Chondrocyte (in vitro differentiated cells): Measurements from ENCODE around the gene KIF16B. TPM values are rescaled to one million over a fixed set of nuclear protein-coding genes. Genes with fewer than 3 reads are reported as not detected.

Source experiments
- DNase-seq: peaks from one replicate; pipeline ENCODE4 v3.0.0; 2021; ENCODE audit warnings: mixed read lengths, low spot score
- H3K27ac Mint-ChIP-seq: one replicate; pipeline ENCODE4 v1.8.0; 2021; ENCODE audit warnings: mild to moderate bottlenecking, moderate library complexity, mixed read lengths; ENCODE audit not compliant: unreplicated experiment
- H3K27me3 Mint-ChIP-seq: 2 replicates; pipeline ENCODE4 v1.8.0; 2021; ENCODE audit warnings: low read depth, mixed read lengths
- H3K36me3 Mint-ChIP-seq: 2 replicates; pipeline ENCODE4 v1.8.0; 2021; ENCODE audit warnings: low read depth, mixed read lengths
- H3K4me1 Mint-ChIP-seq: 2 replicates; pipeline ENCODE4 v1.8.0; 2021; ENCODE audit warnings: low read depth, mild to moderate bottlenecking, mixed read lengths
- H3K4me3 Mint-ChIP-seq: one replicate; pipeline ENCODE4 v1.8.0; 2021; ENCODE audit warnings: mild to moderate bottlenecking, moderate library complexity, mixed read lengths; ENCODE audit not compliant: unreplicated experiment
- H3K9me3 Mint-ChIP-seq: 2 replicates; pipeline ENCODE4 v1.8.0; 2021; ENCODE audit warnings: low read depth, mixed read lengths
- CTCF ChIP-seq: fragments of 200-600 bp; sonication (generic); IDR thresholded peaks from 2 replicates; pipeline ENCODE4 v1.5.0; 2021; ENCODE audit warnings: antibody characterized with exemption, mild to moderate bottlenecking, moderate library complexity
- total RNA-seq: library from RNA; stranded (reverse); gene quantifications from 3 replicates; pipeline ENCODE4 v1.2.1, GENCODE V29; 2021

The KIF16B gene
- total RNA-seq, 1 donor from 2014 or later, result 11.2 TPM

GRCh38 chr20:16485401-16485800 is 87.8 kb downstream of the KIF16B start:
- Mint-ChIP-seq H3K27ac (no peak overlapping the region), H3K4me1 (peaks cover 4% of the 10 kb centered on the region), H3K27me3 (no peaks in the 10 kb centered on the region), H3K9me3 (no peaks in the 10 kb centered on the region), H3K4me3 (no peak overlapping the region), H3K36me3 (peaks cover 2% of the 10 kb centered on the region)
- TF ChIP-seq CTCF, result no peak
- DNase-seq, result no peak

- H3K27ac Mint-ChIP-seq, result no peak overlapping the region
- no peaks in the 10 kb centered on the region for H3K27me3 Mint-ChIP-seq
- H3K36me3 Mint-ChIP-seq, result no peaks in the 10 kb centered on the region
- DNase-seq, result no peak
- no peak overlapping the region for H3K4me3 Mint-ChIP-seq
- no peaks in the 10 kb centered on the region for H3K9me3 Mint-ChIP-seq
- TF ChIP-seq CTCF, result no peak
- peaks cover 4% of the 10 kb centered on the region for H3K4me1 Mint-ChIP-seq
These were observed 90.2 kb downstream of the KIF16B start for GRCh38 chr20:16483024-16483423.

- TF ChIP-seq CTCF, result no peak
- Mint-ChIP-seq H3K4me1 (peaks cover 8% of the 10 kb centered on the region), H3K4me3 (no peak overlapping the region), H3K27ac (no peak overlapping the region), H3K36me3 (peaks cover 1% of the 10 kb centered on the region), H3K9me3 (no peaks in the 10 kb centered on the region), H3K27me3 (no peaks in the 10 kb centered on the region)
- DNase-seq, result no peak
These were observed 91.3 kb downstream of the KIF16B start for GRCh38 chr20:16481977-16482376.

GRCh38 chr20:16479666-16480065 is 93.6 kb downstream of the KIF16B start:
- DNase-seq, result no peak
- H3K36me3 Mint-ChIP-seq, result peaks cover 1% of the 10 kb centered on the region
- H3K27ac Mint-ChIP-seq, result no peak overlapping the region
- no peaks in the 10 kb centered on the region for H3K27me3 Mint-ChIP-seq
- no peak overlapping the region for H3K4me3 Mint-ChIP-seq
- no peaks in the 10 kb centered on the region for H3K9me3 Mint-ChIP-seq
- peaks cover 18% of the 10 kb centered on the region for H3K4me1 Mint-ChIP-seq
- TF ChIP-seq CTCF, result no peak

- no peak for TF ChIP-seq CTCF
- H3K36me3 Mint-ChIP-seq, result peaks cover 4% of the 10 kb centered on the region
- H3K4me1 Mint-ChIP-seq, result peaks cover 26% of the 10 kb centered on the region
- H3K27me3 Mint-ChIP-seq, result no peaks in the 10 kb centered on the region
- H3K4me3 Mint-ChIP-seq, result no peak overlapping the region
- no peak overlapping the region for H3K27ac Mint-ChIP-seq
- no peak for DNase-seq
- no peaks in the 10 kb centered on the region for H3K9me3 Mint-ChIP-seq
These were observed 95.6 kb downstream of the KIF16B start for GRCh38 chr20:16477632-16478031.
